Measurements from ENCODE around the gene VAMP2.

GRCh38 chr17:8124350-8125153 is 38.2 kb downstream of the VAMP2 start:
- TF ChIP-seq CTCF (IDR thresholded peaks at IDR 0.05; ENCODE audit: low read length) (no peak), EZH2 (IDR thresholded peaks at IDR 0.05; ENCODE audit: borderline replicate concordance, low read length) (no peak)
